Measurements from ENCODE around the gene MAST4.

The MAST4 gene

DNA sequence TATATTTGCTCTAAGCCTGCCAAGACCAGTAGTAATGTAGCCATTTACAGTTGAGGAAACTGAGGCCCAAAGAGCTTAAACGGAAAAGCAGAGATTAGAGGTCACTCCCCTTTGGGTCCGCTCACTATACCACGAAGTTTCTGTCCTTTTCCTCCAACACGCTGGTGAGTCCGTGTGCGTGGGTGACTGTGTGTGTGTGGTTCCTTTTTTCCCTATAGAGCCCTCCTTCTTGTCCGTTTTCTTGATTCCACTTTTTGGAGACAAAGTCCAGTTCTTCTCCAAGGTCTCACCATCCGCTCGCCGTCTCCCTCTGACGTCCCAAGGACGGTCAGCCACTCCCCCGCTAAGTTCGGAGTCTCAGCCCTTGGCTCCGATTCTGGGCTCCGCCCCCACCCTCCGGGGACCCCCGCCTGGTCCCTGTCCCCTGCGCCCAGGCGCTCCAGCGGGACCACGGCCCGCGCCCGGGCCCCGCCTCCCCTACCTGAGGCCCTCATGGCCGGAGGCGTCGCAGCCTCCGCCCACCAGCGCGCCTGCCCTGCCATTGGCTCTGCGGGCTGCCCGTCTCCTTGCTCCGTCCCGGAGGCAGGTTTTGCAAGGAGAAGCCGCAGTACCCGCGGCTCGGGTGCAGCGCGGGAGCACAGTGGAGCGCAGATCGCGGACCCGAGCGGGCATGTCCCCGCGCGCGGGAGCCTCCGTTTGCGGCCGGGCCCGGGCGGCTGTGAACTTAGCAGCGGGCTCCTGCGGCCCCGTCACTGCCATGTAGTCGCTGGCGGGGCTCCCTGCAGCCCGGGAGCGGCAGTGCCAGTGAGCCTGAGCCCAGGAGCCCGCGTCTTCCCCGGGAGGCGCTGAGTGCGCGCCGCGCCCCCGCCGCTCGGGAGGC is at the start of gene MAST4:
MAST4 (plus strand) TSS at position 638 of the 880 bp plus-strand sequence. CDS start 263 bp downstream, outside the sequence.
- peak; percentile 89 to 93 for DNase-seq (ENCODE audit: low read depth in 2 of 2)
- H3K4me3 ChIP-seq (replicated peaks in 1 of 2; ENCODE audit: low read depth in 2 of 2, low read length in 2 of 2): peak within 1 kb of the TSS; percentile 61 to 62
- TF ChIP-seq, protein P1, sequence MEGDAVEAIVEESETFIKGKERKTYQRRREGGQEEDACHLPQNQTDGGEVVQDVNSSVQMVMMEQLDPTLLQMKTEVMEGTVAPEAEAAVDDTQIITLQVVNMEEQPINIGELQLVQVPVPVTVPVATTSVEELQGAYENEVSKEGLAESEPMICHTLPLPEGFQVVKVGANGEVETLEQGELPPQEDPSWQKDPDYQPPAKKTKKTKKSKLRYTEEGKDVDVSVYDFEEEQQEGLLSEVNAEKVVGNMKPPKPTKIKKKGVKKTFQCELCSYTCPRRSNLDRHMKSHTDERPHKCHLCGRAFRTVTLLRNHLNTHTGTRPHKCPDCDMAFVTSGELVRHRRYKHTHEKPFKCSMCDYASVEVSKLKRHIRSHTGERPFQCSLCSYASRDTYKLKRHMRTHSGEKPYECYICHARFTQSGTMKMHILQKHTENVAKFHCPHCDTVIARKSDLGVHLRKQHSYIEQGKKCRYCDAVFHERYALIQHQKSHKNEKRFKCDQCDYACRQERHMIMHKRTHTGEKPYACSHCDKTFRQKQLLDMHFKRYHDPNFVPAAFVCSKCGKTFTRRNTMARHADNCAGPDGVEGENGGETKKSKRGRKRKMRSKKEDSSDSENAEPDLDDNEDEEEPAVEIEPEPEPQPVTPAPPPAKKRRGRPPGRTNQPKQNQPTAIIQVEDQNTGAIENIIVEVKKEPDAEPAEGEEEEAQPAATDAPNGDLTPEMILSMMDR (IDR thresholded peaks at IDR 0.05; ENCODE audit: low read depth, low read length): no peak

DNA sequence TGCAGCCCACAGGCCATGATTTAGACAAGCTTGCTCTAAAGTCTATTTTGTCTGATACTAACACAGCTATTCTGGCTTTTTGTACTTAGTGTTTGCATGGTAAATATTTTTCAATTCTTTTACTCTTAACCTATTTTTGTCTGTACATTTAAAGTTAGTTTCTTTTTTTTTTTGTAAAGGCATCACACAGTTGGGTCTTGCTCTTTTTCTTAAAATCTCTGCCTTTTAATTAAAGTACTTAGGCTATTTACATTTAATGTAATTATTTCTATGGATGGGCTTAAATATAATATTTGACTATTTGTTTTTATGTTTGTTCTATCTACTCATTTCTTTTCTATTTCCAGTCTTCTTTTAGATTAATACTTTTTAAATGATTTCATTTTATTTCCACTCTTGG is 49.7 kb upstream of the MAST4 start:
- no peak overlapping the region for H3K4me3 ChIP-seq (replicated peaks in 1 of 2; ENCODE audit: low read depth in 2 of 2, low read length in 2 of 2)
- TF ChIP-seq, protein P1 (IDR thresholded peaks at IDR 0.05; ENCODE audit: low read depth, low read length): no peak
- DNase-seq (ENCODE audit: low read depth in 2 of 2): no peak

DNA sequence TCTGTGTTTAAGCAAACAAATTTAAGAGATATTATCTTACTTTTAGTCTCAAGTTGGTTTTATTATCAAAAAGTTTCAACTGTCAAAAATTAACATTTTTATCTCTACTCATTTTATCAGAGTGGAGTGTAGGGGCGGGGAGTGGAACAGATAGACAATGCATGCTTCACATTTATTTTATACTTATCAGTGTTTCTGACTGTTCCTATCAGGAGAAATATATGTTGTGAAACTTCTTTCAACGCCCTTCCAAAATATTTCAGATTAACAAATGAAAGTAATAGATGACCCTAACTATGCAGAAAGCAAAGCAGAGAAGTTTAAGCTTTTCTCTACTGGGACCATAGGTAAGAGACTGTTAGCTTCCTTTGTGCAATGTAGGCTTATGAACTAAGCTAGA is 44.9 kb upstream of the MAST4 start:
- TF ChIP-seq, protein P1 (IDR thresholded peaks at IDR 0.05; ENCODE audit: low read depth, low read length): no peak
- H3K4me3 ChIP-seq (replicated peaks in 1 of 2; ENCODE audit: low read depth in 2 of 2, low read length in 2 of 2): no peak overlapping the region
- no peak for DNase-seq (ENCODE audit: low read depth in 2 of 2)

DNA sequence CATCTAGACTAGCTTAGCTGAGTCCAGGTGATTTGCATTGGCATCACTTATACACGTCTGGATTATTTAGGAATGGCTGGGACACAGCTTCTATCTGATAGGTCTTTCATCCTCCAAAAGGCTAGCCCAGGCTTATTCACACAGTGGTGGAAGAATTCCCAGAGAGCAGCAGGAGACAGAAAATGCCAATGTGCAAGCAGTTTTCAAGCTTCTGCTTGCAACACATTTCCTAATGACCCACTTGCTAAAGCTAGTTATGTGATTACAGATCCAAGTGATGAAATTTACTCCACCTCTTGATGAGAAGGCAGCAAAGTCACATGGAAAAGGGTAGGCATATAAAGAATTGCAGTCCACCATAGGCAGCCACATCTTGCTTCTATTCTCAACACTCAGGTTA is 44.2 kb upstream of the MAST4 start:
- TF ChIP-seq, protein P1 (IDR thresholded peaks at IDR 0.05; ENCODE audit: low read depth, low read length): no peak
- no peak overlapping the region for H3K4me3 ChIP-seq (replicated peaks in 1 of 2; ENCODE audit: low read depth in 2 of 2, low read length in 2 of 2)
- peak in 1 of 2 donors; percentile 64 for DNase-seq (ENCODE audit: low read depth in 2 of 2)

DNA sequence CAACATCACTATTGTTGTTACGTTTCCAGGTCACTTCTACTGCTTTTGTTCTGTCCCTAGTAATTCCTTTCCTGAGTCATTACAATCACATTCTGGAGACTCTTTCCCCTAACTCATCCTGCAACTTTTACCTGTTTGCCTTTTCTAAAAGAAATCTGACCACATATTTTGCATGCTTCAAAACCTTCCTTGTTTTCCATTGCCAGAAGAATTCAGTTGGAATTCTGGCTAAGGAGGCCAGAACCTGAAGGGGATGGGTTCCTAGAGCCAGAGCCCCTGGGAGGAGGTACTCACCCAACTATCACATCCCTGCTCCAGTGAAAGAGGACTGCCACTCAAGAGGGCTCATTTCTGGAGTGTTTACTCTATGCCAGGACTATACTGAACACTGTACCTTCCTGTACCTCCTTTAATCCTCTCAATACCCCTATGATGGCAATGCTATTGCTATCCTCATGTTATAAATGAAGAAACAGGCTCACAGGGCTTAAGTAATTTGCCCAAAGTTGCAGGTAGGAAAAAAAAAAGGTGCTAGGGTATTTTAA is 42.8 kb upstream of the MAST4 start:
- no peak overlapping the region for H3K4me3 ChIP-seq (replicated peaks in 1 of 2; ENCODE audit: low read depth in 2 of 2, low read length in 2 of 2)
- no peak for DNase-seq (ENCODE audit: low read depth in 2 of 2)
- TF ChIP-seq, protein P1 (IDR thresholded peaks at IDR 0.05; ENCODE audit: low read depth, low read length): no peak

DNA sequence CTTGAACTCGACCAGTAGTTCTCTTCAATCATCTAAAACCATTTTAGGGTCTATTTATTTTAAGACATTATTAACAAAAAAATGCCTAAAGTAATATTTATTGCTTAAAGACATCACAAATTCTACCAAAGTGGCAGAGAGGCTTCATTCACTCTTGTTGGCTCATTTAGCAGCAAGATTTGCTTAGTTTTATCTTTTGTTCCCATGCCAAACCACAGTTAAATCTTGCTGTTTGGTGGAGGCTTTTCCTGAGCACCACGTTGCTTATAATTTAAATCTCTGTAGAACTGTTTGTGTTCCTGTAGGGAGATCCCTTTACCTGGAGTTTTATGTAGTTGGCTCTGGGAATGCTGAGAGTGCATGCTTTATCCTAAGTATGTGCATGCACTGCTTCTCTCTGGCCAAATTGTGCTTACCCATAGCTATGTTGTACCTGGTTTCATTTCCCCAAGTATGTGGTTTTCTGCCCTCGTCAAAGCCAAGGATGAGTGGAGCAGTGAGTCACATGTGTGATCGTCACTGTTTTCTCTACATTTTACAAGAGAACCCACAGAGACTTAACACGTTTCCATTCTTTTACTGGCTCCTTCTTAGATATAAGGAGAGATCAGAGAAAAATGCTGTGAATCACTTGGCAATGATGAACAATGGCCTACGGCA is 42.1 kb upstream of the MAST4 start:
- TF ChIP-seq, protein P1 (IDR thresholded peaks at IDR 0.05; ENCODE audit: low read depth, low read length): no peak
- peak; percentile 60 to 61 for DNase-seq (ENCODE audit: low read depth in 2 of 2)
- no peak overlapping the region for H3K4me3 ChIP-seq (replicated peaks in 1 of 2; ENCODE audit: low read depth in 2 of 2, low read length in 2 of 2)
